Tibial nerve (tissue), 4 donors: ENCODE measurements around the gene GRIA1. TPM values are rescaled to one million over a fixed set of nuclear protein-coding genes. Genes with fewer than 3 reads are reported as not detected.

Experiments used
- DNase-seq, 2 donors: peaks; one replicate each; pipeline ENCODE4 v3.0.0-alpha.2; 2019; ENCODE audit warnings: low spot score in 2 of 2
- H3K27ac ChIP-seq, 4 donors: fragments of 200-600 bp; sonication (generic) in 3 of 4; one replicate each; pipeline ENCODE4 v1.5.1; 2017 to 2019; ENCODE audit warnings: mild to moderate bottlenecking in 1 of 4
- H3K27me3 ChIP-seq, 2 donors: fragments of 200-600 bp; sonication (generic) in 1 of 2; one replicate each; pipeline versions ENCODE4 v1.5.1 to v1.6.0; 2017 to 2019
- H3K36me3 ChIP-seq, 3 donors: fragments of 200-600 bp; sonication (generic); one replicate each; pipeline ENCODE4 v1.5.1; 2018 to 2019
- H3K4me1 ChIP-seq, 4 donors: fragments of 200-600 bp; sonication (generic) in 3 of 4; one replicate each; pipeline ENCODE4 v1.5.1; 2017 to 2019
- H3K4me3 ChIP-seq, 4 donors: fragments of 200-600 bp; sonication (generic) in 3 of 4; one replicate each; pipeline ENCODE4 v1.5.1; 2017 to 2019; ENCODE audit warnings: mild to moderate bottlenecking in 1 of 4, moderate library complexity in 1 of 4
- H3K9me3 ChIP-seq, 4 donors: fragments of 200-600 bp; sonication (generic) in 3 of 4; one replicate each; pipeline ENCODE4 v1.5.1; 2017 to 2019
- CTCF ChIP-seq, 5 experiments: fragments of 200-600 bp in 3 of 5; fragments of 450-650 bp in 2 of 5; sonication (generic) in 3 of 5; IDR thresholded peaks; one replicate each; pipeline ENCODE4 v1.5.1; 2016 to 2019; ENCODE audit warnings: antibody characterized with exemption in 5 of 5, mild to moderate bottlenecking in 3 of 5, moderate library complexity in 2 of 5
- EP300 ChIP-seq, 2 donors: sonication (generic); formaldehyde crosslinking; IDR thresholded peaks; one replicate each; pipeline ENCODE4 v1.6.1; 2017; ENCODE audit warnings: antibody characterized with exemption in 2 of 2, mild to moderate bottlenecking in 1 of 2
- POLR2A ChIP-seq, 2 donors: fragments of 450-650 bp; IDR thresholded peaks; one replicate each; pipeline ENCODE4 v1.6.1; 2017; ENCODE audit warnings: antibody characterized with exemption in 2 of 2, mild to moderate bottlenecking in 2 of 2, moderate library complexity in 2 of 2
- WGBS, 2 donors: methylation state at CpG; one replicate each; pipeline ENCODE4 v1.1.5; 2018; 5-methylcytosine and 5-hydroxymethylcytosine counted together
- total RNA-seq, 4 donors: library from RNA; depleted of rRNA; stranded (reverse); fragments of >200 nt; gene quantifications; one replicate each; pipeline ENCODE4 v1.1.0, GENCODE V29; 2016

The GRIA1 gene
- total RNA-seq, 4 donors from 2014 or later, result 1.2 to 2.1 (median 1.5) TPM

GRCh38 chr5:153610009-153610408, 119.5 kb downstream of the GRIA1 start:
- H3K9me3 ChIP-seq, result no peaks in the 10 kb centered on the region
- no peaks in the 10 kb centered on the region for H3K4me1 ChIP-seq
- no peak for DNase-seq
- no peaks in the 10 kb centered on the region for H3K36me3 ChIP-seq
- no peaks in the 10 kb centered on the region for H3K27me3 ChIP-seq
- H3K4me3 ChIP-seq, result no peak overlapping the region
- TF ChIP-seq POLR2A (IDR thresholded peaks at IDR 0.05), result no peak
- TF ChIP-seq CTCF (IDR thresholded peaks at IDR 0.05), result no peak
- no peak for TF ChIP-seq EP300 (IDR thresholded peaks at IDR 0.05)
- H3K27ac ChIP-seq, result no peak overlapping the region

GRCh38 chr5:153610811-153611210, 120.3 kb downstream of the GRIA1 start:
- no peaks in the 10 kb centered on the region for H3K9me3 ChIP-seq
- no peak overlapping the region for H3K4me3 ChIP-seq
- H3K4me1 ChIP-seq, result no peaks in the 10 kb centered on the region
- no peak for DNase-seq
- TF ChIP-seq EP300 (IDR thresholded peaks at IDR 0.05), result no peak
- TF ChIP-seq CTCF (IDR thresholded peaks at IDR 0.05), result no peak
- no peaks in the 10 kb centered on the region for H3K36me3 ChIP-seq
- no peak overlapping the region for H3K27ac ChIP-seq
- 82 to 87% methylated on average over 3 of the region's 3 CpGs for WGBS, 2 donors
- no peaks in the 10 kb centered on the region for H3K27me3 ChIP-seq

- no peak for DNase-seq
- Histone ChIP-seq H3K27ac (no peak overlapping the region), H3K4me3 (no peak overlapping the region), H3K36me3 (no peaks in the 10 kb centered on the region), H3K27me3 (no peaks in the 10 kb centered on the region), H3K4me1 (no peaks in the 10 kb centered on the region), H3K9me3 (no peaks in the 10 kb centered on the region)
- TF ChIP-seq EP300 (IDR thresholded peaks at IDR 0.05), result no peak
- no peak for TF ChIP-seq POLR2A (IDR thresholded peaks at IDR 0.05)
- TF ChIP-seq CTCF (IDR thresholded peaks at IDR 0.05), result no peak
- 59 to 63% methylated on average over 2 of the region's 2 CpGs for WGBS, 2 donors
Measured at GRCh38 chr5:153613144-153613543, 122.7 kb downstream of the GRIA1 start.

- 89% methylated on average over 8 of the region's 8 CpGs for WGBS, 2 donors
Measured at GRCh38 chr5:153613672-153614071, 123.2 kb downstream of the GRIA1 start.

GRCh38 chr5:153617190-153617589, 126.7 kb downstream of the GRIA1 start:
- no peak for DNase-seq
- no peak overlapping the region for H3K4me3 ChIP-seq
- H3K36me3 ChIP-seq, result no peaks in the 10 kb centered on the region
- H3K4me1 ChIP-seq, result no peaks in the 10 kb centered on the region
- no peaks in the 10 kb centered on the region for H3K9me3 ChIP-seq
- H3K27me3 ChIP-seq, result no peaks in the 10 kb centered on the region
- TF ChIP-seq CTCF (IDR thresholded peaks at IDR 0.05) (no peak), POLR2A (IDR thresholded peaks at IDR 0.05) (no peak), EP300 (IDR thresholded peaks at IDR 0.05) (no peak)
- WGBS, 2 donors, result 58% methylated on average over 4 of the region's 4 CpGs
- no peak overlapping the region for H3K27ac ChIP-seq

More at GRCh38 chr5:153613672-153614071, 123.2 kb downstream of the GRIA1 start:
- no peaks in the 10 kb centered on the region for H3K4me1 ChIP-seq
- no peaks in the 10 kb centered on the region for H3K9me3 ChIP-seq
- no peak for TF ChIP-seq POLR2A (IDR thresholded peaks at IDR 0.05)
- TF ChIP-seq EP300 (IDR thresholded peaks at IDR 0.05), result no peak
- TF ChIP-seq CTCF (IDR thresholded peaks at IDR 0.05), result no peak
- DNase-seq, result no peak
- no peak overlapping the region for H3K4me3 ChIP-seq
- H3K36me3 ChIP-seq, result no peaks in the 10 kb centered on the region
- no peak overlapping the region for H3K27ac ChIP-seq
- no peaks in the 10 kb centered on the region for H3K27me3 ChIP-seq
